HG02938 (cell line): Measurements from ENCODE around the gene SYT8.

Source experiments
- ATAC-seq: cut with Tn5 transposase; IDR thresholded peaks from one replicate; pipeline ENCODE4 v1.9.1; 2021; ENCODE audit warnings: mild to moderate bottlenecking, moderate library complexity; ENCODE audit not compliant: unreplicated experiment

Gene SYT8

GRCh38 chr11:1857064-1857463, 22.3 kb downstream of the SYT8 start:
- no peak for ATAC-seq

DNA sequence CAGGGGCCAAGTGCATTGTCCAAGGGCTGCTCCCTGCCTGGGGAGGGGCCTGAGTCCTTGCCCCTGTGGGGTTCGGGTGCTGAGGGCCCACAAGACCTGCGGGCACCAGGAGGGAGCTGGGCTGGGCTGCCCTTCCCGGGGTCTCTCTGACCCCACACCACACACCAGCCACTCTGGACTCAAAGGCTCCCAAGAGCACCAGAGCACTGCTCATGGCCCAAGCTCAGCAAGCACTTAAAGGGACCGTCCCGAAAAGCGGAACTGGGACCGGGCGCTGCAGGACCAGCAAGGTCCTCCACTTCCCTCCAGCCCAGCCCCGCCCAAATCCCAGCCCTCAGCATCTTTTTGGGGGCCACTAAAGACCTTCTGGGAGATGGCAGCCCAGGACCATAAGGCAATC, 23.4 kb downstream of the SYT8 start:
- no peak for ATAC-seq

GRCh38 chr11:1858576-1858975, 23.8 kb downstream of the SYT8 start:
- ATAC-seq = no peak

DNA sequence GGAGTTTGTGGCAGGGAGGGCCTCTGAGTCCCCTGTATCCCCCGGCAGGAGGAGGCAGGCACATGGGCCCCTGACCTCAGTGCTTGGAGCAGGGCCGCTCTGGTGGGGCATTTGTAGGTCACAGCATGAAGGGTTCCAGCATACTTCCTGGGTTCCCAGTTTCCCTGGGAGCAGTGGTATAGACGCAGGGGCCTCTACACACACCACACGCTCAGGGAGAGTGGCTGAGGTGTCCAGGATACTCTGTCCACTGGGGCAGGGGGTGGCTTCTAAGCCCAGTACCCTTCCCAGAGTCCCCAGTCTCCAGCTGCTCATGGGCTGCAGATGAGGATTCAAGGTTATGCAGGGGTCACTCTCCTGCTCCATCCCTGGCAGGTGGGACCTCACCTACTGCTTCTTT, 24.2 kb downstream of the SYT8 start:
- ATAC-seq = no peak

DNA sequence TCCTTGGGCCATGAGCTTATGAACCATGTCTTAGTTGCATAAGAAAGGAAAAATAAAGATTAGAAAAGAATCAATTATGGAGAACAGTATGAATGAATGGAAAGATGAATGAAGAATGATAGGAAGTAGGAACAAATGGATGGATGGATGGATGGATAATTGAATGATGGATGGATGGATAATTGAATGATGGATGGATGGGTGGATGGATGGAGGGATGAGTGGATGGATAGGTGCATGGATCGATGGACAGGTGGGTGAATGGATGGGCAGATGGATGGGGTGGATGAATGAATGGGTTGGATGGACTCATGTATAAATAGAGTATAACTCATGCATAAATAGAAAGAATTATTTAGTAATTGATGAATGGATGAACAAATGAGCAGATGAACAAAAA, 25.3 kb downstream of the SYT8 start:
- no peak for ATAC-seq

- ATAC-seq = no peak
Measured at GRCh38 chr11:1861435-1862411, 26.9 kb downstream of the SYT8 start.

GRCh38 chr11:1862588-1863351, 28.0 kb downstream of the SYT8 start:
- no peak for ATAC-seq

DNA sequence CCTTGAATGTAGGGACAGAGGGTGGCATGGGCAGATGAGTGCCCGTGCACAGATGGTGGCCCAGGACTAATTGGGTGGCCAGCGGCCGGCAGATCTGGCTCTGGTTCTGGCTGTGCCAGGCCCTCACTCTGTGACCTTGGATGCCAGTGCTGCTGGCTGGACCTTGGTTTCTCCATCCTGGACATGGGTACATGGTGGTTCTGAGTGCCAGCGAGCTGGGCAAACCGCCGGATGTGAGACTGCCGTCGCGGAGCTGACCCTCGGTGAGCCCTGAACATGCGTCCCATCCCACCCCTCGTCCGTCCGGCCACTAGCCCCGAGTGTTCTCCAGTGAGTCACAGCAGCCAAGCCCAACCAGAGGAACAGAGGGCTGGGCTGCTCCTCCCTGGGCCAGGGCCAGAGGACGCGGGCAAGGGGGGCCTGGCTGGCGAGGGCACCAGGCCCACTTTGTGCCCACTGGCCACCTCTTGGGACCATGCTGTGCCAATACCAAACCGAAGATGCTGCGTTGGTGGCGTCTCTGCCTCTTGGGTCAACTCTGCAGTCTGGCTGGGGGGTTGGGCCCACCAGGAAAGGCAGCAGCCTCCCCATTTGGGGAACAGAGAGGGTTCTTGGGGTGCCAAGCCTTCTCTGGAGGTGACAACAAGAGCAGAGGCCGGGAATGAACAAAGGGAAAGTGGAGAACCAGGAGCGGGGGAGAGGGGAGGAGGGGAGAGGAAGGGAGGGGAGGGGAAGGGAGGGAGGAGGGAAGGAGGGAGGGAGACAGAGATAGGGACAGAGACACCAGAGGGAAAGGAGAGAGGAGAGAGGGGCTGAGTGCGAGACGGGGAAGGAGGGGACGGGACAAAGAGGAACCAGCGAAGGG, 28.8 kb downstream of the SYT8 start:
- no peak for ATAC-seq

DNA sequence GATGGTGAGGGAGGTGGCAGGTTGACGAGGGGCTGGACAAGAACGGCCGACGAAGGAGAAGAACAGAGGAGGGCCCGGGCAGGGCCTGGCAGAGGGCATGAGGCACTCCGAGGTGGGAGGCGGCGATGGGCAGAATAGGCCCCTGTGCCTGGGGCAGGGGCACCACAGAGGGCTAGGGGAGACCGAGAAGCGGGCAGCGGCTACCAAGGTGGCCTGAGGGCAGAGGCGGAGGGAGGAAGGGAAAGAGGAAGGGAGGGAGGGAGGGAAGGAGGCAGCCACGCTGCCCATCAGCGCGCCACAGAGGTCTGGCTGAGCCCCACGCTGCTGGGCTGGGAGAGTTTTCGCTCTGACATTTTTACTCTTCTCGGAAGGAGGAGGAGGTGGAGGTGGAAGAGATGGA, 29.4 kb downstream of the SYT8 start:
- ATAC-seq = no peak

DNA sequence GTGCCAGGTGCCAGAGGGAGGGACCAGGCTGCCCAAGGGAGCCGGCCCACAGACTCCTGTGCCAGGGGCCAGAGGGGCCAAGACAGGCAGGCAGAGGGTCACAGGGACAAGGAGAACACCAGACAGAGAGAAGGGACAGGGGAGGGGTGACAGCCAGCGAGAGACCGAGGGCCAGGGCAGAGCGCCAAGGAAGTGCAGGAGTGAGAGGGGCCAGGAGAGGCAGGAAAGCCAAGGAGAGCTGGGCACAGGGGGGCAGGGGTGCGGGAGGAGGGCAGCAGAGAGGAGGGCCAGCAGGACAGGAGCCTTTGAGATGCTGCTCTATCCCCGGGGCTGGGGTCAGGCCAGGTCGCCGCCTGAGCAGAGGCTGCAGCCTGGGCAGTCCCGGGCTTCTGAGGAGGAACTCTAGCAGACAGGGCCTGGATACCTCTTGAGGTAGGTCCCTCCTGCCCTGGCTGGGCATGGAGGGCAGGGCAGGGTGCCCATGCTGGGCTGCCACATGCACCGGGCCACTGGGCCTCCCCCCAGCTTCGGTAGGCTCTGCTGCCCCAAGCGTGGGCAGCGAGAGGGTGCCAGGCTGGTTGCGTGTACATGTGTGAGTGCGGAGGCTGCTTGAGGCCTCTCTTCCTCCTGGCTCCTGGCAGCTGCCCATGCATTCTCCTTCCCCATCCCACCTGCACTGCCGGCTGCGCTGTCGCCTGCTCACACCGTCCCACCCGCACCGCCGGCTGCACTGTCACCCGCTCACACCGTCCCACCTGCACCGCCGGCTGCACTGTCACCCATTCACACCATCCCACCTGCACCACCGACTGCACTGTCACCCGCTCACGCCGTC, 30.3 kb downstream of the SYT8 start:
- ATAC-seq = no peak

GRCh38 chr11:1866226-1866625, 31.4 kb downstream of the SYT8 start:
- no peak for ATAC-seq

GRCh38 chr11:1866776-1867175, 32.0 kb downstream of the SYT8 start:
- no peak for ATAC-seq

- no peak for ATAC-seq
Measured at GRCh38 chr11:1867381-1867780, 32.6 kb downstream of the SYT8 start.

DNA sequence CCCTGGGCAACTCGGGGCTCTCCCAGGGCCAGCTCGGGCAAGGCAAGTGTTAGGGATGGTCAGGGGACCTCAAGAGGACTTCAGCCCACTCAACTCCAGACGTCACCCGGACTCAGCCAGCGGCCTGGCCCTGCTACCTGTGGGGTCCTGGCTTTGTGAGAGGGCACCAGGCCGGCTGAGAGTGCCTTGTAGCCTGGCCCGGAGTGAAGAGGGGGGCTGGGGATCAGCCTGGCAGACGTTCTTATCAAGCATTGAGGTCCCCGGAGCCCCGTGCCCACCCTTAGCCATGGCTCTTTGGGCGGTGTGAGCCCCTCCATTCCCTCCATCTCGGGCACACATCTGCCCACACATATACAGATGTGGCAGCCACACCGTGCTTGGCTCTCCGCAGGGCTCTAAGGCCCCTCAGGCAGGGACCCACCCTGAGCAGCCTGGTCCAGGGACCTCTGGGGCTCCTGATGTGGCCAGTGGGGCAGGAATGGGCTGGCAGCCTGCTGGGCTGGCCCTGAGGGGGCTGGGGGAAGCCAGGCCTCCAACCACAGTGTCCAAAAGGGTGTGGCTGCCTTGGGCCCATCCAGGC, 33.4 kb downstream of the SYT8 start:
- ATAC-seq = no peak

DNA sequence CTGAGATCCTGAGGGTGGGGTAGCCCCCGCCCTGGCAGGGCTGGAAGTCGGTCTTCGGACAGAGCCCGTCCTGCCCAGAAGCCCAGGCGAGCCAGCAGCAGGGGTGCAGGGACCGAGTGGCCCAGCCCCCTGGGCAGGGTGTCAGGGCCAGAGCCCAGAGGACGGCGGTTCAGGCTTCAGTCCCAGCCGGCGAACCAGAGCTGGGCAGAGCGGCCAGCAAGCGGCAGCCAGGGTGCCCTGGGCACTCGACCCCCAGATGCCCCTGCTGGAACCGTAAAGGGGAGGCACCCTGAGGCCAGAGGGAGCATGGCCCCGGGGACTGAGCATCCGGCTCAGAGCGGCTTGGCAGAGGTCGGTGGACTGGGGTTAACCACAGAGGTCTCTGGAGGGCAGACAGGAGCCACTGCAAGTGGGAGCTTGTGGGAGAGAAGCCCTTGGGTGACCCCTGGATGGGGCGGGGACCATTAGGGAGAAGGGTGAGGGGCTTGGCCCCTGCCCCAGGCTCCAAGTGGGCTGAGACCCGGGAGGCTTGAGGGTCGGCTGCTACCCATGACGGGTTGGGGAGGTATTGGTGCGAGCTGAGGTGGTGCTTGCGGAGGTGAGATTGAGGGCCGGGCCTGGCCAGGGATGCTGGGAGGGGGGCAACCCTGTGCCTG, 34.0 kb downstream of the SYT8 start:
- ATAC-seq = no peak

DNA sequence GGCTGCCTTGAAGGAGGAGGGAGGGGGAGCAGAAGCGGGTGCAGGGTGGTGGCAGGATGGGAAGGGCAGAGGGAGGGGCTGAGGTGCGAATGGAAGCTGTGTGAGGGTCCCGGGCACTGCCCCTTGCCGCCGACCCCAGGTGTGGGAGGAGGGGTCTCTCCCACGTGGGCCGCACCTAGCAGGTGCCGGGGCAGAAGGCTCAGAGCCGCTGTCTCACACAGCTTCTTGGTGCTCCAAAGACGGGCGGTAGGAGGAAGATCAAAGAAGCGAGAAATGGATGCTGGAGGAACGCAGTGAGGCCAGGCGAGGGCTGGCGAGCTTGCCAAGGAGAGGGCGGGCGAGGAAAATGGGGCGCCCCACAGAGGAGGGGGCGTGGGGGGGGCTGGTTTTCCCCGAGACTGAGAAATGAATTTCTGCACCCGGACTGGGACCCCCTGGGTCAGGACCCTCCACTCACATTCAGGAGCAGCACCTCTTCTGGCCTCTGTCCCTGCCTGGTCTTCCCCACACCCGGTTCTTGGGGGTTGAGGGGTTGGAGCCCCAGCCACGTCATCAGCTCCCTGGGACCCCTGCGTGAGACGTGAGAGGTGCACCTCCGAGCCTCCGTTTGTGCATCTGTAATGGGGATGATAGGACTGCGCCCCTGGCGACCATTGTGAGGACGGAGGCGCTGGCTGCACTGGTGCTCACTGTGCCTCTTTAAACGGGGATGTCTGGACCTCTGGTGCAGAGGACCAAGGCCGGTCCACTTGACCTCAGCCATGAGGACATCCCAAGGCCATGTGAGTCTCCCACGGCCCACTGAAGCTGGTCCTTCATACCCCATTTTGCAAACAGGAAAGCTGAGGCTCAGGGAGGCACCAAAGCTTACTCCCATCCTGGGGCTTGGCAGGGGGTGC, 34.9 kb downstream of the SYT8 start:
- ATAC-seq = no peak

GRCh38 chr11:1870326-1870696, 35.5 kb downstream of the SYT8 start:
- no peak for ATAC-seq

GRCh38 chr11:1870721-1871466, 36.1 kb downstream of the SYT8 start:
- ATAC-seq = no peak
